Fibroblast of skin of left quadriceps (primary cell): Measurements from ENCODE around the gene BMERB1.

Experiments used
- DNase-seq, 2 experiments: peaks; one replicate each; pipeline ENCODE4 v3.0.0-alpha.2; 2013; ENCODE audit warnings: low read depth in 2 of 2

Gene BMERB1

GRCh38 chr16:15495898-15496297, 61.5 kb downstream of the BMERB1 start:
- DNase-seq: no peak

DNA sequence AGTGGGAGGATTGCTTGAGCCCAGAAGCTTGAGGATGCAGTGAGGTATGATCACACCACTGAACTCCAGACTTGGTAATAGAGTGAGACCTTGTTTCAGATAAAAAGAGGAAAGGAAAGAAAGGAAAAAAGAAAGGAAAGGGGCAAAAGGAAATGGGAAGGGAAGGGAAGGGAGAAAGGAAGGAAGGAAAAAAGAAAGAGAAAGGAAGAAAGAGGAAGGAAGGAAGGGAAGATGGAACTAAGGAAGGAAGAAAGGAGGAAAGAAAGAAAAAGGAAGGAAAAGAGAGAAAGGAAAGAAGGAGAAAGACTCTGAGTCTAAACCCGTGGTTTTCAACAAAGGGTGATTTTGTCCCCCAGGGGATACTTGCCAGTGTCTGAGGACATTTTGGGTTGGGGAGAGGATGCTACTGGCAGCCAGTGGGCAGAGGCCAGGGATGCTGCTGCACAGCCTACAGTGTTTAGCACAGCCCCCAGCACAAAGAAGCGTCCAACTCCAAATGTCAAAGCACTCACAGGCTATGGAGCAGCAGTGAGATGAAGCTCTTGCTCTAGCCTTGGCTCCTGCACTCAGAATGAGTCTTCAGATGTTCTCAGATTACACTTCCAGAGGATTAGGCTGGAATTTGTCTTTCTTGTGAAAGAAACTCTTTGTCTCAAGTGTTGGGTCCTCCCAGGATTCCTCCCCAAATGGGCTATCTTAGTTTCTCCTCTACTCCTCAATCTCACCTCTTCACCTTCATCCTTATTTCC, 64.2 kb downstream of the BMERB1 start:
- peak in 1 of 2 experiments; percentile 50 for DNase-seq

- peak; percentile 85 to 88 for DNase-seq
These were observed 67.8 kb downstream of the BMERB1 start for GRCh38 chr16:15502041-15502725.

GRCh38 chr16:15506441-15506840, 72.1 kb downstream of the BMERB1 start:
- DNase-seq: no peak

- peak in 1 of 2 experiments; percentile 37 for DNase-seq
These were observed 73.0 kb downstream of the BMERB1 start for GRCh38 chr16:15507301-15507958.

DNA sequence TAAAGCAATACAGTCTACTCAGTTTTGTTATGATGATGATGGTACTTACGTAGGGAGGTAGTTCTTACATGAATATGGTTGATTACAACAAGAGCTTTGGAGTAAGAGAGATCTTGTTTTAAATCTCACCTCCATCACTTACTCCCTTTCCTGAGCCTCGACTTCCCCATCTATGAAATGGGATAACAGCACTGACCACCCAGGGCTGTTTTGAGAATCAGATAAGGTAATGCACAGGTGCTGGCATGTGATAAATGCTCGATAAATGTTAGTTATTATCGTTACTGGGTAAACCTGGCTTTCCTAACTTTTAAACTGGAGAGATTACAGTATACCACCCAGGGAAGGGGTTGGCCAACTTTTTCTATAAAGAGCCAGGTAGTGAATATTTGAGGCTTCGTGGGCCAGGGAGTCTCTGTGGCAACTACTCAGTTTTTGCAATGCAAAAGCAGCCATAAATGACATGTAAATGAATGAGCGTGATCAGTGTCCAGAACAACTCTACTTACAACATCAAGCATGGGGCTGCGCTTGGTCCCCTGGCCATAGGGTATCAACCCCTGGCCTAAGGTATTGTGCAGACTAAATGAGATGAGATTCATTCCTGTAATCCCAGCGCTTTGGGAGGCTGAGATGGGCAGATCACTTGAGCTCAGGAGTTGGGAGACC, 73.7 kb downstream of the BMERB1 start:
- DNase-seq: no peak

DNA sequence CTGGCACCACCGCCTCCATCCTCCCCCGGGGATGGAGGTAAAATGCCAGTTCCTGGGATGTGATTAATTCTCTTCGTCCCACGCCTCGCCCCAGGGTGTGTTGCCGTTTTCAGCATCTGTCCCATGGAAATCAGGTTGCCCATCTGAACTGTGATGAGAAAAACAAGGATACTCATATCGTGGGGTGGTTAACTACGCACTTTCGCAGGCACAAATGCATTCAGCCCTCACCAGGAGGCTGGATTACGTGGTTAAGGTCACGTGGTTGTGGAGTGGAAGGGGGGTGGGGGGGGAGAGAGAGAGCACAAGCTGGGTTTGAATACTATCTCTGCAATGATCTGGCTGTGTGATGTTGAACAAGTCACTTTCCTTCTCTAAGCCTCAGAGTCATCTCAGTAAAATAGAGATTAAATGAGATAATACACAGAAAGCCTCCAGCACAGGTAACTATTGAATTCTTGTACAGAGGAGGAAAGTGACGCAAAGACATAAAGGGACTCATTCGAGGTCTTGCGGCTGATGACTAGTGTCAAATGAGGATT, 74.7 kb downstream of the BMERB1 start:
- no peak for DNase-seq

GRCh38 chr16:15509593-15510535, 75.5 kb downstream of the BMERB1 start:
- DNase-seq: peak; percentile 85 to 87

- no peak for DNase-seq
These were observed 76.6 kb downstream of the BMERB1 start for GRCh38 chr16:15510992-15511391.

GRCh38 chr16:15511759-15512487, 77.5 kb downstream of the BMERB1 start:
- DNase-seq: no peak

GRCh38 chr16:15513156-15513555, 78.8 kb downstream of the BMERB1 start:
- no peak for DNase-seq

- DNase-seq: no peak
These were observed 81.6 kb downstream of the BMERB1 start for GRCh38 chr16:15515992-15516391.

- DNase-seq: no peak
These were observed 82.2 kb downstream of the BMERB1 start for GRCh38 chr16:15516609-15517008.

GRCh38 chr16:15517743-15518377, 83.5 kb downstream of the BMERB1 start:
- no peak for DNase-seq

DNA sequence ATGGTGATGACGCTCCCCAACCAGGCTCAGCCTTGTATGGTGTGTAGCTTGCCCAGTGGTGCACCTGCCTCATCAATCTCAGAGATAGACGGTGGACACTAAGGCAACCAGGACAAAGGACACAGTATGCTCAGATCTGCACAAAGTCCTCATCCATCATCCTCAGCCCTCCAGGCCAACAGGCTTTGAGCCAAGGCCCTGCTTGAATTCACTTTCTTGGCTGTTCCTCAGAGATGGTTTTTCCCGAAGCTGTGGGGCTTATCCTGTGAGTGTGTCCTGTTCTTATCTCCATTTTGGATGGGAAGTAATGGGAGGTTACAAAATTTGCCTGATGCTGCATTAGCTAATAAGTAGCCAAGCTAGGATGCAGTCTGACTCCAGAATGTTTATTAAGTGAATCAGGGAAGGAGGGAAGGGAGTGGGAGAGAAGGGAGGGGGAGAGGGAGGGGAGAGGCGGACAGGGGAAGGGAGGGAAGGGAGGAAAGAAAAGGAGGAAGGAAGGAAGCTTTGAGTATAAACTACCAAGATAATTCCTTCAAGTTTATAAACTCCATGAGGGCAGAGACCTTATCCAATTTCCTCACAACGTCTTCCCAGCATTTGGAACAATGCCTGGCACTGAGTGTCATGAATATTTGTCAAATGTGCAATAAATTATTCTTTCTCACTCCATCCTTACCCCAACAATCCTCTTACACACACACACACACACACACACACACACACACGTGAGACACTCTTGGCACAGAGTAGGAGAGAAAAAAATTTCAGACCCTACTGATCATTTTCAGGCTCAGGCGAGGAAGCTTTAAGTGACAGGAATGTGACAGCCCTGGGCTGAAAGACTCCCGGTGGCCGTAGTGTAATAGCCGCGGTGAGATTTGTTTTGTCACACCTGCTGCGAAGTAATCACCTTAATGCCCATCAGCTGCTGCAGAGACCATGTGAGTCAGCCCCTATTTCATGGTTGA, 84.3 kb downstream of the BMERB1 start:
- DNase-seq: peak; percentile 63 to 70

DNA sequence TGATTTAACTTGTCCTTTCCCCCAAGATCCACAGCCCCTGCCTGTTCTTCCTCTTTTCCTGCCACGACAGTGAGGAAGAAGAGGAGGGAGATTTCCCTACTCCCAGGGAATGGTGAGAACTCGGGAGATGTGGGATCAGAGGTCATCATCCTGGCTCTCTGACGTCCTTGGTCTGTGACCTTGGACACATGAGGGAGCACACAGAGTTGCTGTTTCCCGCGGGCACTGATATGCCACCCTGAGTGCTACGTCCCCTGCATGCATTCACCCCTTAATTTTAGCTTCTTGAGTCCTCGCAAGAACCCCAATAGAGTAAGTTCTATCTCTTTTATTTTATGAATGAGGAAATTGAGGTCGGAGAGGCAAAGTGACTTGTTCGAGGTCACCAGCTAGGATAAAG, 85.4 kb downstream of the BMERB1 start:
- DNase-seq: no peak

- no peak for DNase-seq
These were observed 87.0 kb downstream of the BMERB1 start for GRCh38 chr16:15521390-15521757.

GRCh38 chr16:15521758-15522509, 87.5 kb downstream of the BMERB1 start:
- no peak for DNase-seq
